Measurements from ENCODE around the gene HNRNPA0. TPM values are rescaled to one million over a fixed set of nuclear protein-coding genes. Genes with fewer than 3 reads are reported as not detected.

Gene HNRNPA0
- total and polyA plus RNA-seq, 9 of the 15 experiments (the other 6 are each of a cell fraction or from before 2014, with no cell fraction given), result 5.0 to 33.3 (median 10.7) TPM

- TF ChIP-seq ZNF280B (CRISPR knock-in tag; IDR thresholded peaks at IDR 0.05) (no peak), NBN (IDR thresholded peaks at IDR 0.05; ENCODE audit: low read depth) (peak; percentile 83), MBD1 (CRISPR knock-in tag; IDR thresholded peaks at IDR 0.05) (no peak), ZNF431 (CRISPR knock-in tag; IDR thresholded peaks at IDR 0.05) (no peak), CBFA2T3 (IDR thresholded peaks at IDR 0.05) (peak; percentile 2; the same call in 1 of the 2 replicates), ZNF347 (CRISPR knock-in tag; IDR thresholded peaks at IDR 0.05; ENCODE audit: low read depth) (no peak), AFF1 (IDR thresholded peaks at IDR 0.05; ENCODE audit: low read depth in 1 of 2, partially characterized antibody in 2 of 2) (peak; percentile 64 to 69), SIX5 (IDR thresholded peaks at IDR 0.05; ENCODE audit: borderline replicate concordance in 1 of 2, insufficient read depth in 1 of 2, low read depth in 1 of 2, low read length in 2 of 2) (no peak), HNRNPK (IDR thresholded peaks at IDR 0.05; ENCODE audit: low read depth, low read length, poor library complexity, severe bottlenecking) (peak; percentile 70), ZNF584 (CRISPR knock-in tag; IDR thresholded peaks at IDR 0.05; ENCODE audit: low read depth) (no peak), LARP7 (IDR thresholded peaks at IDR 0.05) (0 out of 2 replicates have a peak, but pooled peaks have one; percentile 11), GATA2 (CRISPR knock-in tag; IDR thresholded peaks at IDR 0.05) (no peak), RBM25 (IDR thresholded peaks at IDR 0.05; ENCODE audit: low read depth, low read length, severe bottlenecking) (peak; percentile 62), XRCC3 (IDR thresholded peaks at IDR 0.05) (no peak), NFIX (CRISPR knock-in tag; IDR thresholded peaks at IDR 0.05; ENCODE audit: low read depth) (no peak), ZNF830 (CRISPR knock-in tag; IDR thresholded peaks at IDR 0.05) (no peak), POLR2AphosphoS2 (IDR thresholded peaks at IDR 0.05; ENCODE audit: low read length) (peak; percentile 67; the same call in 1 of the 2 replicates), ZNF589 (CRISPR knock-in tag; IDR thresholded peaks at IDR 0.05; ENCODE audit: low read depth) (no peak; the same call in 1 of the 2 replicates), MTA1 (IDR thresholded peaks at IDR 0.05; ENCODE audit: borderline replicate concordance) (no peak), CHD2 (IDR thresholded peaks at IDR 0.05; ENCODE audit: low read depth, low read length) (0 out of 2 replicates have a peak, but pooled peaks have one; percentile 6), ATF1 (CRISPR knock-in tag; IDR thresholded peaks at IDR 0.05) (peak; percentile 63; the same call in 1 of the 2 replicates), ATF1 (tag; IDR thresholded peaks at IDR 0.05) (peak; percentile 98), SREBF1 (IDR thresholded peaks at IDR 0.05; ENCODE audit: borderline replicate concordance, low read depth, low read length) (no peak)
Measured at GRCh38 chr5:137754188-137754960, at the start of gene HNRNPA0 (continued).

All from K562 (cell line).